HG03565 (cell line): Measurements from ENCODE around the gene UFM1.
"Not testable (repeated sequence)": the region's sequence is repeated elsewhere in the genome, so short reads cannot be mapped to it uniquely, and the experiment has no call there.

Source experiments
- ATAC-seq: cut with Tn5 transposase; IDR thresholded peaks from one replicate; pipeline ENCODE4 v1.9.1; 2021; ENCODE audit warnings: mild to moderate bottlenecking, moderate library complexity; ENCODE audit not compliant: unreplicated experiment

UFM1 gene

DNA sequence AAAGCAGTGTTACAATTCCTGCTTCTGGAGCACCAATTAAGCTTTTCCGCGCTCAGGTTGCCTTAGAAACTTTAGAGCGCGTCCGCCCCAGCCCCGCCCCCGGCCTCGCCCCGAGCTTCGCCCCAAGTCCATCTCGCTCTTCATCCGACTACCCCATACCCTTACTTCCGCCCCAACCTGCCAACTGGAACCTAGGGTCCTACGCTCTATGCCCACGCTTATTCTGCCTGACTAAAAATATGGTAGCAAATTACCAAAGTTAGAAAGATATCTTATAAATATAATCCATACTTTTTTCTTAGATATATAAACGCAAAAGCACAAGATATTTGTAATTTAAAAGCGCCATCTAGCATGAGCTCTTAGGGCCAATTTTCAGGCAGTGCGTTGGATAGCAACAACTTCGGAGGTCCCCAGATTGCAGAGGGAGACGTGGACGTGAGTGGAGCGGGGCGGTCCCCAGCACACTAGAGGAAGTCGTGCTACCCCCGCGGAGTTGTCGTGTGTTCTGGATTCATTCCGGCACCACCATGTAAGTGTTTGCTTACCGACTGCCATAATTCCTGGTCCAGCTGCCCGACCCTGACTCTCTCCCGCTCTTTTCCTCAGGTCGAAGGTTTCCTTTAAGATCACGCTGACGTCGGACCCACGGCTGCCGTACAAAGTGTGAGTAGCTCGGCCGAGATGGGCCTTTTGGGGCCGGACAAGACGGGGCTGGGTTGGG, at the start of gene UFM1:
TSS of gene UFM1 (plus strand) at position 462 of the 724 bp plus-strand sequence. CDS start at position 531, 69 bp downstream.
- ATAC-seq = peak; percentile 85

- ATAC-seq = no peak
Observed at GRCh38 chr13:38301236-38301635, 48.4 kb upstream of the UFM1 start.

DNA sequence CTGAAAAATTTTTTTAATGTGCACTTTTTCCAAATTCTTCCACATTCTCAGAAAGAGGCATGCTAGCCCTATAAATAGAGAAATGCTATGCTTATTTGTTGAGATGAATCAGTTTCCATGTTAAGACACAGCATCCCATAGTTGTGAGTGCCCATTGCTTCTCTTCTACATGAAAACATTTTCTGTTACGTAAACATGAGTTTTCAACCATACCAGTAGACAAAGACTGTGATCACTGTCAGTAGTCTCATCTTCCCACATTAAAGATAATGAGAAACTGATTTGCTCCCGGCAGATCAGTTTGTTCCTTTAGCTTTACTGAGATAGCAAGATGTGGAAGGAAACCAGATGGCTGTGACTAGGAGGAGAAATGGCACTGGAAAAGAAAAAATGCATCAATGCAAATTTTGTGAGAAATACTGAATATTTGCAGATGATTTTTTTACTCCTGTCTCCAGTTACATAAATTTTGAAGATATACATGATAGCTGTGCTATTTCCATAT, 45.8 kb upstream of the UFM1 start:
- no peak for ATAC-seq

GRCh38 chr13:38308736-38309135, 40.9 kb upstream of the UFM1 start:
- ATAC-seq = no peak

DNA sequence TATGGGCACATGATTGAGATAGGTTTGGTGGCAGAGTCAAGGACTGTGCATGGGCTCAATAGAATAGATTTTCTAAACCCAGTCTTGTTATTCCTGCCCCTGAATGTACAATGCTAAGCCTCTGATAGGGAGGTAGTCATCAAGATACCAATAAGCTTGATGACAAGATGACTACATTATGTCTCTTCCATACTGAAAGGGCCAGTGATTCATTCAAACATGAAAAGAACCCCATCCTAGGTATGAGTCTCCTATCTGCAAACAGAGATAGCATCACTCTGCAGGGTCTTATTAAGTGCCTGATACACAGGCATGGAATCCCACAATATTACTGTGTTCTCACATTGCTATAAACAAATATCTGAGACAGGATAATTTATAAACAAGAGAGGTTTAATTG, 40.3 kb upstream of the UFM1 start:
- ATAC-seq = no peak

DNA sequence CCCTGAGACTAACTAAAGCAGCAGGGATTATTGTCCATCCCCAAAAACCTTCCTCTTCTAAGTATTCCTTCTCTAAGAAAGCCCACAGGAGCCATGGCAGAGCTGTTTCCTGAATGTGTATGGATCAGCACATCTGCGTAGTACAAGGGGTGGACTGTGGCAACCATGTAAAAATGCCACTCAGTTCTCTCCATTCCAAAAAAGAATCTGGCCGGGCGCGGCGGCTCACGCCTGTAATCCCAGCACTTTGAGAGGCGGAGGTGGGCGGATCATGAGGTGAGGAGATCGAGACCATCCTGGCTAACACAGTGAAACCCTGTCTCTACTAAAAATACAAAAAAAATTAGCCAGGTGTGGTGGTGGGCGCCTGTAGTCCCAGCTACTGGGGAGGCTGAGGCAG, 38.5 kb upstream of the UFM1 start:
- ATAC-seq = not testable (repeated sequence)

DNA sequence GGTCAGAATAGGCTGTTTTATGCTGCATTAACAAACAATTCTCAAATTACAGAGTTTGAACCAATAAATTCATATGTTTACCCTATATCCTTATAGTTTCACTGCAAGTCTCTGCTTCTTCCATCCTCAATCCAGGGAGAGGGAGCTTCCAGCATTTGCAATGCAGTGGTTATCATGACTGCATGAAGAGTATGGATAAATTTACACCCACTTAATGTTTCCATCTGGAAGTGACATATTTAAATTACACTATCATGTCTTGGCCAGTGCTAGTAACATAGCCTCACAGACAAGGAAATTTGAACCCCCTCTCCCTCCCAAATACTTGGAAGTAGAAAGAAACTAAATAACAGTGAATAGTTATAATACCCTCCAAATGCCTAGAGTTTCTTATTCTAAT, 33.5 kb upstream of the UFM1 start:
- ATAC-seq = no peak

GRCh38 chr13:38321654-38322053, 28.0 kb upstream of the UFM1 start:
- ATAC-seq = no peak

DNA sequence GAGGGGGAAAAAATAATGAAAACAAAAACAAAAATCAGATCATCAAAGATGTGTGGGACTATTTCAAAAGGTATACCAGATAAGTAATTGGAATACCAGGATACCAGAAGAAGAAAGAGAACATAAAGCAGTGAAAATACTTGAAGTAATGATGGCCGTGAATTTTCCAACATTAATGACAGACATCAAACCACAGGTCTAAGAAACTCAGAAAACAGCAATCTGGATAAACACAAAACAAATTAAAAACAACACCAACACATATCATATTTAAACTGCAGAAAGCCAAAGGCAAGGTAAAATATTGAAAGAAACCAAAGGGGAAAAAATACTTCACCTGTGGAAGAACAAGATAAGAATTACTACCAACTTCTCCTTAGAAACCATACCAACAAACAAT, 24.2 kb upstream of the UFM1 start:
- no peak for ATAC-seq

DNA sequence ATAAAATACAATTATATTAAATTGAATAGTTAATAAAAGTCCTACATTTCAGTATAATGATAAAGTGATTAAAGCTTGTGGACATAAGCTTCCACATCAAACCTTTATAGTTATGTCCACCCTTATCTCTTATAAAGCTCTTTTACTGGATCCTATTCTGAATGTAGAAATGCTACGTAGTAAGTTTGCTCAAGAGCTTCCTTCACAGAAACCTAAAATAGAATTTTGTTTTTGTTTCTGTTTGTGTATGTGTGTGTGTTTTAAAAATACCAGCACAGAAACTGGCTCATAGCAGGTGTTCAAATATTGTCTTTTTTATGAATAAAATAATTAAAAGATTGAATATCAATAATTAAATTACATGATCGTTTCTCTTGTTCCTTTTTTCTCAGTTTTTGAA, 21.0 kb upstream of the UFM1 start:
- no peak for ATAC-seq

- ATAC-seq = no peak
Observed at GRCh38 chr13:38334845-38335244, 14.8 kb upstream of the UFM1 start.

DNA sequence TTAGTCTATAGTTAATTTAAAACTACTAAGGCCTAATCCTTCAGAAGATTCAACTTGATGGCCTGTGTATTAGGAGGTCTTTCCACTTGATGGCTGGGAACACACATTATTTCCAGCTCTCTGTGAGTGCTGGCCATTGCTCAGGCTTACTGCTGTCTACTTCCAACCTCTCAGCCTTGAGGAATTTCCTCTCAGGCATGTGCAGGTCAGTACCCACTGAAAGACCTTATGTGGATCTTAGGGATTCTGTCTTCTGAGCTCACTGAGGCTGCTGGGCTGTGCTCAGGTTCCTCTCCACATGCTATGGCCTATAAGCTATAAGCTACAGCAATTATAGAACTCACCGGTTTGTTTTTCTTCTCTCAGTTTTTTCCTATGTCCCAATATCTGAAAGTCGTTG, 11.6 kb upstream of the UFM1 start:
- no peak for ATAC-seq

GRCh38 chr13:38340624-38341023, 9.0 kb upstream of the UFM1 start:
- no peak for ATAC-seq

DNA sequence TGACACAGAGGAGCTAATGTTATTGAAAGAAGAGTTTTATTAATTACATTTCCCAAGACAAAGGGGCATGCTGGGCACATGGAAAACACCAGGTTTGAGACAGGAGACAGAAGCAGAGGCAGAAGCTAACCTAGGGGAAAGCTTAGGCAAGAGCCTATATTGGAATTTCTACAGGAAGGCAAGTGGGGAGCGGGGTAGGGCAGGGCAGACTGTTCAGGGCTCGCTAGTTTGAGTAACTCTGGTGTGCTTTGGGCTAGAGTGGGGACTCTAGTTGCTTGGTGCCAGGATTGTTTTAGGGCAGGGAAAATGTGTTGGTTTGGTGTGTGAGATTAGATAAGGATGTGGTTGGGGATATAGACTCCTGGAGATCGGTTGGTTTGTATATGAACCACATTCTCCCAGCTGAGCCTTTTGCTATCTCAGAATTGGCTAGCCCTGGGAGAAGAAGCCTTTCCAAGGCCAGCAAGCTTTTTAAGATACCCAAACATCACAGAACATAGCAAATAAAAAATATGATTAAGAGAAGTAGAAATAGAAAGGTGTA, 8.4 kb upstream of the UFM1 start:
- ATAC-seq = no peak

- ATAC-seq = no peak
Observed at GRCh38 chr13:38346764-38347163, 2.9 kb upstream of the UFM1 start.

DNA sequence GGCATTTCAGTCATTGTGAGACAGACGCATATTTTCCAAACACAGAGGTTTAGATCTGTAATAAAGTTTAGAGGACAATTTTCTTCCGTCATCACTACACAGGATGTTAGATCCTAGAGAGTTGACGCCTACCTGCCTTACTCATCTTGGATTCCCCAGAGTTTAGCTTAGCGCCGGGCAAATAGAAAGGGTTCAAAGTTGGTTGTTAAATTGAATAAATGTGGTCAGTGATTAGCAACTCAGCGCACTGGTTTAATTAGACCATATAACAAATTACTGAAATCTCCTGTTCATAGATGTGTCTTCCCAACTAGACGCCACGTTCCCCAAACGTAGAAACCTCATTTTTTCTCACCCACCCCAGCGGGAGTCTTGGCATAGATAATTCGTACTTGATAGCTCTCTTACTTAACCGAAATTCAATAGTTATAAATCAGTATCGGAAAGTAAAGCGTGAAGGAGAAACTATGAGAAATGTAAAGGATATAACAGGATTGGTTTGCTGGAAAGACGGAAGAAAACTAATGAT, 726 bp upstream of the UFM1 start:
- ATAC-seq = peak; percentile 2

GRCh38 chr13:38350114-38350617, 515 bp downstream of the UFM1 start:
- ATAC-seq = peak; percentile 14

DNA sequence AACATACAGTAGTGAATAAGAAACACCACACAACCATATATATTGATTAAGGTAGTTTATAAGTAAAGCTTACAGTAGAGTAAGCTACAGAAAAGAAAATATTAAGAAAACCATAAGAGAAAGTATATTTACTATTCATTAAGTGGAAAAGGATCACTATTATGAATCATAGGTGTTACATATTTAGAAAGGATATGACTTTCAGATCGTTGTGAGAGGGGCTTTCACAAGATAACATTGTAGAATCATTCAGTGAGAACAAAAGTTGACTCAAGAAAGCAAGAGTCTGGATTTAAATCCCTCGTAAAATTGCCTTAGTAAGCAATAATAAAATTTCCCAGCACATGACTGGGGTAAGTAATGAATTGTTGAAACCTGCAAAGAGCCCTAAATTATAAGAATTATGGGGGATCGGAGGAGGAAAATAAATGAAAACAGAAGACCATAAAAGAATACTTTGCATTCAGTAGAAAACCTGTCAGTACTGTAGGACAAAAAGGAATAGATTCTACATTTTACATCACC, 6.0 kb downstream of the UFM1 start:
- ATAC-seq = no peak

DNA sequence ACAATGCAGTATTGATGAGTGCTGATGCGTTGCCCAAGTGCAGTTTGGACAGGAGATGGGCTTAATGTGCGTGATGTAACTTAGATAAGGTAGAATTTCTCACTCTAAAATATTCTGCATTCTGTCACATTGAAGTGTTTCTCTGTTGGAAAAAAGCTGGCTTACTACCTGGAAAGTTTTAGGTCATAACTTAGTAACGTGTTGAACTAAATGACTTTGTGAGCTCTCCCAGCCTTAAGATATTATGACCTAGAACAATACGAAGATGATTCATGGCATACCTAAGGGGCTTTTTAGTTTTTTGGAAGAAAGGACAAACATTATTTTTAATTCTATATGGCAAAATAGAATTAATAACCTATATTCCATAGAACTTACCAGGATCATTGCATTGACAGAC, 9.0 kb downstream of the UFM1 start:
- no peak for ATAC-seq

GRCh38 chr13:38361542-38362262, 12.1 kb downstream of the UFM1 start:
- peak; percentile 39 for ATAC-seq

DNA sequence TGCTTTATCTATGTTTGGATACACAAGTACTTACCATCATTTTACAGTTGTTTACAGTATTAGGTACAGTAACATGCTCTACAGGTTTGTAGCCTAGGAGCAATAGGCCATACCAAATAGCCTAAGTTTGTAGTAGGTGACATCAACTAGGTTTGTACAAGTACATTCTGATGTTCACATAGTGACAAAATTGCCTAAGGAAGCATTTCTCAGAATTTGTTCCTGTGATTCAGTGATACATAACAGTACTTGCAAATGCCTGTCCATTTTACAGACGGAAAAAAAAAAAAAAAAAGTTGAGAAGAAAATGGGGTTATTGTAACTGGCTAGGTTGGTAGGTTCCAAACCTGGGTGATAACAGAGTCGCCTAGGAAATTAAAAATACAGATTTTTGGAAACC, 13.6 kb downstream of the UFM1 start:
- ATAC-seq = no peak
